HFF-Myc (cell line): ENCODE data around the gene SHTN1.

Source experiments
- DNase-seq: peaks from one replicate; pipeline ENCODE4 v3.0.0-alpha.2; 2011; ENCODE audit warnings: low read depth; ENCODE audit errors: extremely low read depth
- H3K4me3 ChIP-seq: replicated peaks from 2 replicates; pipeline ENCODE4 v1.5.1; 2011; ENCODE audit warnings: low read depth, mild to moderate bottlenecking, control low read depth, low read length
- CTCF ChIP-seq: IDR thresholded peaks from 2 replicates; pipeline ENCODE4 v1.5.1; 2012; ENCODE audit warnings: mild to moderate bottlenecking, low read depth, low read length, control low read depth; ENCODE audit errors: missing control alignments

The SHTN1 gene

GRCh38 chr10:116845823-116846222 lies 159.2 kb downstream of the SHTN1 start:
- TF ChIP-seq CTCF, result no peak
- DNase-seq, result no peak
- H3K4me3 ChIP-seq, result no peak overlapping the region

GRCh38 chr10:116840389-116841075 lies 164.5 kb downstream of the SHTN1 start:
- DNase-seq, result no peak
- H3K4me3 ChIP-seq, result no peak overlapping the region
- TF ChIP-seq CTCF, result no peak

GRCh38 chr10:116838143-116838725 lies 166.8 kb downstream of the SHTN1 start:
- no peak for DNase-seq
- TF ChIP-seq CTCF, result no peak

GRCh38 chr10:116836902-116837523 lies 168.0 kb downstream of the SHTN1 start:
- TF ChIP-seq CTCF, result peak; percentile 15
- DNase-seq, result no peak
- H3K4me3 ChIP-seq, result no peak overlapping the region

More at GRCh38 chr10:116838143-116838725, 166.8 kb downstream of the SHTN1 start:
- H3K4me3 ChIP-seq, result no peak overlapping the region

GRCh38 chr10:116836083-116836482 lies 168.9 kb downstream of the SHTN1 start:
- no peak for TF ChIP-seq CTCF
- DNase-seq, result no peak
- H3K4me3 ChIP-seq, result no peak overlapping the region

GRCh38 chr10:116835658-116836057 lies 169.3 kb downstream of the SHTN1 start:
- no peak overlapping the region for H3K4me3 ChIP-seq
- no peak for DNase-seq
- no peak for TF ChIP-seq CTCF
